ENCODE results near the gene OR7G2. TPM values are rescaled to one million over a fixed set of nuclear protein-coding genes. Genes with fewer than 3 reads are reported as not detected.

Gene OR7G2
- total and polyA plus RNA-seq, 2 donors (not counting 3 experiments of a cell fraction or from before 2014, with no cell fraction given), result not detected

GRCh38 chr19:9060564-9061340 lies 46.5 kb downstream of the OR7G2 start:
- TF ChIP-seq JUN (IDR thresholded peaks at IDR 0.05; ENCODE audit: borderline replicate concordance, insufficient read depth, insufficient read length, low read depth) (no peak), EZH2 (IDR thresholded peaks at IDR 0.05; ENCODE audit: borderline replicate concordance, low read depth, low read length, severe bottlenecking) (no peak), FOS (IDR thresholded peaks at IDR 0.05; ENCODE audit: borderline replicate concordance, insufficient read depth, low read length) (no peak), MYC (IDR thresholded peaks at IDR 0.05; ENCODE audit: low read depth, low read length) (no peak), CTCF (IDR thresholded peaks at IDR 0.05; ENCODE audit: extremely low read depth in 1 of 2, insufficient read depth in 1 of 2, low read depth in 1 of 2, low read length in 2 of 2) (no peak), POLR2A (IDR thresholded peaks at IDR 0.05; ENCODE audit: low read depth, low read length) (no peak), POLR2AphosphoS5 (IDR thresholded peaks at IDR 0.05; ENCODE audit: insufficient read depth, low read depth, low read length) (no peak), GATA2 (IDR thresholded peaks at IDR 0.05; ENCODE audit: insufficient read depth, insufficient read length, low read depth, low read length) (no peak), MAX (IDR thresholded peaks at IDR 0.05; ENCODE audit: insufficient read depth, insufficient read length) (no peak)
- Histone ChIP-seq H2AFZ (ENCODE audit: low read depth, low read length) (no peak overlapping the region), H3K4me1 (ENCODE audit: control insufficient read depth, extremely low read depth, insufficient read depth, low read length) (no peaks in the 10 kb centered on the region), H3K9me3 (replicated peaks; ENCODE audit: control insufficient read depth, insufficient read depth, low read length) (no peaks in the 10 kb centered on the region), H3K79me2 (ENCODE audit: control insufficient read depth, insufficient read depth, low read length) (no peaks in the 10 kb centered on the region), H3K27me3 (ENCODE audit: control insufficient read depth in 2 of 2, insufficient read depth in 2 of 2, low read length in 2 of 2) (no peaks in the 10 kb centered on the region), H4K20me1 (replicated peaks; ENCODE audit: control insufficient read depth, extremely low read depth, insufficient read depth, low read length) (no peaks in the 10 kb centered on the region), H3K27ac (ENCODE audit: insufficient read depth, low read depth, low read length) (no peak overlapping the region), H3K9ac (replicated peaks; ENCODE audit: extremely low read depth, insufficient read depth, low read length) (no peak overlapping the region), H3K4me3 (replicated peaks in 1 of 3; ENCODE audit: insufficient read depth in 1 of 3, low read depth in 1 of 3, low read length in 3 of 3) (no peak overlapping the region), H3K36me3 (ENCODE audit: control insufficient read depth in 2 of 2, extremely low read depth in 1 of 2, insufficient read depth in 2 of 2, low read length in 2 of 2) (no peaks in the 10 kb centered on the region), H3K4me2 (ENCODE audit: insufficient read depth, low read length) (no peak overlapping the region), H3K9me1 (replicated peaks; ENCODE audit: control insufficient read depth, extremely low read depth, insufficient read depth, low read length) (no peaks in the 10 kb centered on the region)
- CTCF ChIA-PET, result interaction anchor here (1.1 kb wide), 1 partner anchor 418 kb away, joined by 3 read pairs; no protein-coding TSS in a partner anchor
- dilution Hi-C loops (cut with MboI; ENCODE audit: extremely low pct_ligation_motif_present, low sequenced_read_pairs) (no loop called here), intact Hi-C loops (cut with micrococcal nuclease) (no loop called here)
- POLR2A ChIA-PET, result no interaction called here
- DNase-seq (ENCODE audit: low read depth, low spot score), result no peak
- no TSS peak for BruUV-seq (replicated peaks)
- no peak for FAIRE-seq
